T-cell (primary cell): ENCODE results near the gene MDH1. TPM values are rescaled to one million over a fixed set of nuclear protein-coding genes. Genes with fewer than 3 reads are reported as not detected.

Source experiments
- ATAC-seq, 4 experiments: fragments of 200-7000 bp in 3 of 4; fragments of 150-1000 bp in 1 of 4; cut with Tn5 transposase; replicated peaks in 1 of 4; 1 replicate in 3 of 4; 2 replicates in 1 of 4; pipeline ENCODE4 v1.10.0; 2021; ENCODE audit warnings: moderate library complexity in 3 of 4, mild to moderate bottlenecking in 2 of 4, moderate number of reproducible peaks in 1 of 4
- CTCF ChIA-PET, 2 donors: fragments of 300-600 bp; sonication (Branson Sonifier 250); formaldehyde crosslinking; loops; one replicate each; lab custom pipeline; 2022; ENCODE audit warnings: antibody characterized with exemption in 2 of 2; lab: Charles Lee
- POLR2A ChIA-PET, 2 donors: fragments of 300-600 bp; sonication (Branson Sonifier 250); formaldehyde crosslinking; loops; one replicate each; lab custom pipeline; 2022; ENCODE audit warnings: antibody characterized with exemption in 2 of 2; lab: Charles Lee
- DNase-seq, 35 experiments: peaks; one replicate each; pipeline versions ENCODE4 v3.0.0 to v3.0.0-alpha.2; 2013 to 2023
- H3K27ac ChIP-seq: one replicate; pipeline ENCODE4 v1.5.1; 2013; ENCODE audit warnings: low read length
- H3K27me3 ChIP-seq, 2 experiments: replicated peaks in 1 of 2; 1 replicate in 1 of 2; 2 replicates in 1 of 2; pipeline versions ENCODE4 v1.6.1 to v1.7.0; 2013; ENCODE audit warnings: low read length in 1 of 2, mixed read lengths in 1 of 2; ENCODE audit not compliant: control insufficient read depth in 2 of 2, insufficient read depth in 2 of 2; ENCODE audit errors: extremely low read depth in 1 of 2
- H3K36me3 ChIP-seq, 2 donors: 1 replicate in 1 of 2; 2 replicates in 1 of 2; pipeline versions ENCODE4 v1.6.1 to v1.7.0; 2013; ENCODE audit warnings: low read length in 1 of 2; ENCODE audit not compliant: control insufficient read depth in 2 of 2, insufficient read depth in 1 of 2; ENCODE audit errors: extremely low read depth in 1 of 2
- H3K4me1 ChIP-seq, 2 experiments: 1 replicate in 1 of 2; 2 replicates in 1 of 2; pipeline versions ENCODE4 v1.6.1 to v1.7.0; 2013; ENCODE audit warnings: low read length in 2 of 2, mixed read lengths in 1 of 2; ENCODE audit not compliant: insufficient read depth in 2 of 2, control insufficient read depth in 1 of 2; ENCODE audit errors: extremely low read depth in 1 of 2
- H3K4me3 ChIP-seq, 2 donors: 1 replicate in 1 of 2; 2 replicates in 1 of 2; pipeline versions ENCODE4 v1.5.1 to v1.7.0; 2013; ENCODE audit warnings: mild to moderate bottlenecking in 2 of 2, low read length in 1 of 2, moderate library complexity in 1 of 2; ENCODE audit not compliant: control insufficient read depth in 1 of 2; ENCODE audit errors: extremely low read depth in 1 of 2
- H3K9me3 ChIP-seq: 2 replicates; pipeline ENCODE4 v1.7.0; 2013
- H3K27ac Mint-ChIP-seq, 2 donors: one replicate each; pipeline ENCODE4 v1.8.0; 2020 to 2021; ENCODE audit warnings: mild to moderate bottlenecking in 2 of 2, mixed read lengths in 2 of 2
- H3K27me3 Mint-ChIP-seq, 2 donors: one replicate each; pipeline ENCODE4 v1.8.0; 2021 to 2022; ENCODE audit warnings: mixed read lengths in 2 of 2
- H3K36me3 Mint-ChIP-seq: one replicate; pipeline ENCODE4 v1.8.0; 2021; ENCODE audit warnings: mixed read lengths
- H3K4me1 Mint-ChIP-seq, 3 donors: one replicate each; pipeline ENCODE4 v1.8.0; 2020 to 2022; ENCODE audit warnings: mixed read lengths in 3 of 3, mild to moderate bottlenecking in 1 of 3
- H3K4me3 Mint-ChIP-seq, 3 donors: one replicate each; pipeline ENCODE4 v1.8.0; 2020 to 2022; ENCODE audit warnings: mild to moderate bottlenecking in 3 of 3, mixed read lengths in 3 of 3, moderate library complexity in 3 of 3
- H3K9me3 Mint-ChIP-seq, 3 donors: one replicate each; pipeline ENCODE4 v1.8.0; 2020 to 2022; ENCODE audit warnings: mixed read lengths in 3 of 3
- WGBS: methylation state at CpG from one replicate; pipeline ENCODE4 v1.1.5; 2013; ENCODE audit warnings: missing lambda C conversion rate; ENCODE audit not compliant: insufficient coverage; 5-methylcytosine and 5-hydroxymethylcytosine counted together
- total RNA-seq, 35 experiments: library from RNA in 6 of 35; stranded (reverse) in 6 of 35; fragments of 120-200 nt in 1 of 35; gene quantifications; one replicate each; pipeline versions ENCODE4 v1.2.1 to v1.2.4 and lab custom pipeline; 2013 to 2026

Gene MDH1
- total RNA-seq, 5 donors from 2014 or later (not counting 1 experiment from before 2014, with no cell fraction given), result 78.9 to 96.3 (median 87.3) TPM

DNA sequence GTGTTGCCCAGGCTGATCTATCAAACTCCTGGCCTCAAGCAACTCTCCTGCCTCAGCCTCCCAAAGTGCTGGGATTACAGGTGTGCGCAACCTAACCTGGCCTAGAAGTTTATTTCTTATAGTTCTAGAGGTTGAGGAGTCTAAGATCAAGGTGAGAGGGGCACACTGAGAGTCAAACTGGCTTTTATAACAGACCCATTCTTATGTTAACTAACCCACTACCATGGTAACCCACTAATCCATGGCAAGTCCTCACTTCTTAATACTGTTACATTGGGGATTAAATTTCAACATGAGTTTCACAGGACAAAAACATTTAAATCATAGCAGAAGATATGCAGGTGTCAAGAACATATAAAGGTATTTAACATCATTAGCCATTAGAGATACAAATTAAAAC lies 50.6 kb downstream of the MDH1 start:
- ATAC-seq (no peak), DNase-seq (no peak)
- H3K4me1 Mint-ChIP-seq, result no peaks in the 10 kb centered on the region
- H3K9me3 Mint-ChIP-seq, result peaks cover 0 to 15% (median 12%) of the 10 kb centered on the region in 3 donors
- no peaks in the 10 kb centered on the region for H3K9me3 ChIP-seq
- H3K36me3 Mint-ChIP-seq, result no peaks in the 10 kb centered on the region
- H3K27ac Mint-ChIP-seq, result no peak overlapping the region
- H3K4me3 ChIP-seq, result no peak overlapping the region
- WGBS, result no CpG with 5 or more reads among the region's 1 CpG
- no peak overlapping the region for H3K4me3 Mint-ChIP-seq
- H3K27me3 ChIP-seq, result no peaks in the 10 kb centered on the region
- H3K27me3 Mint-ChIP-seq, result peaks cover 5% of the 10 kb centered on the region in 2 donors
- H3K36me3 ChIP-seq, result no peaks in the 10 kb centered on the region
- ChIA-PET POLR2A (no interaction called here), CTCF (no interaction called here)
- no peak overlapping the region for H3K27ac ChIP-seq
- H3K4me1 ChIP-seq, result no peaks in the 10 kb centered on the region

DNA sequence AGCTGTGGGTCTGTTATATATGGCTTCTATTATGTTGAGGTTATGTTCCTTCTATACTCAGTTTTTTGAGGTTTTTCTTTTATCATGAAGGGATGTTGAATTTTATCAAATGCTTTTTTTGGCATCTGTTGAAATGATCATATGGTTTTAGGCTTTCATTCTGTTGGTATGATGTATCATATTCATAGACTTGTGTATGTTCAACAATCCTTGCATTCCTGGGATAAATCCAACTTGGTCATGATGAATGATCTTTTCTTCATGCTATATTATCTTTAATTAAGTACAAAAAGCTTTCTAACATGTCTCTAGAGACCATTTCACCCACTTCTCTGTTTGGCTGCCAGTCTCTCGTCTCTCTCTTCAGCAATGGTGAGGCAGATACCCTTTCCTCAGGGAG lies 54.2 kb downstream of the MDH1 start:
- no peak overlapping the region for H3K4me3 Mint-ChIP-seq
- Histone ChIP-seq H3K27me3 (no peaks in the 10 kb centered on the region), H3K9me3 (no peaks in the 10 kb centered on the region), H3K4me1 (no peaks in the 10 kb centered on the region), H3K4me3 (no peak overlapping the region), H3K36me3 (no peaks in the 10 kb centered on the region), H3K27ac (no peak overlapping the region)
- H3K36me3 Mint-ChIP-seq, result no peaks in the 10 kb centered on the region
- peaks cover 20 to 21% of the 10 kb centered on the region in 2 donors for H3K27me3 Mint-ChIP-seq
- ChIA-PET POLR2A (no interaction called here), CTCF (no interaction called here)
- ATAC-seq, result no peak
- WGBS, result no CpG with 5 or more reads among the region's 1 CpG
- H3K27ac Mint-ChIP-seq, result no peak overlapping the region
- H3K4me1 Mint-ChIP-seq, result no peaks in the 10 kb centered on the region
- no peak for DNase-seq
- H3K9me3 Mint-ChIP-seq, result peaks cover 3 to 9% (median 6%) of the 10 kb centered on the region in 3 donors

DNA sequence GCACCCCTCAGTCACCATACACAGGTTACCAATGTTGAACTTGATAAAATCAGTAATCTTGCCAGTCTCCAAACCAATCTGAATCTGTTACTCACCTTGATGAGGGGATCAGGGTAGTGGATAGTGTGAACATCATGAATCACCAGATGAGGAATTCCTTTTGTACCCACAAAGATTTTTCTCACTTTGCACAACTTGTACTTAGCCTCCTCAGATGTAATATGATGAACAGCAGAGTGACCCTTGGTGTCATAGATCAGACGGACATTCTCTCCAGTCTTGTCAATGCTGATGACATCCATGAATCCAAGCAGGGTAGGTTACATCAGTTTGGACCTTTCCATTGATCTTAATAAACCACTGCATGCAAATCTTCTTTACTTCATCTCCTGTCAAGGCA lies 54.7 kb downstream of the MDH1 start:
- peaks cover 3 to 9% (median 6%) of the 10 kb centered on the region in 3 donors for H3K9me3 Mint-ChIP-seq
- Histone ChIP-seq H3K9me3 (no peaks in the 10 kb centered on the region), H3K27me3 (no peaks in the 10 kb centered on the region), H3K27ac (no peak overlapping the region), H3K4me1 (no peaks in the 10 kb centered on the region), H3K36me3 (no peaks in the 10 kb centered on the region), H3K4me3 (no peak overlapping the region)
- ChIA-PET CTCF (no interaction called here), POLR2A (no interaction called here)
- no peak for ATAC-seq
- H3K27me3 Mint-ChIP-seq, result peaks cover 22% of the 10 kb centered on the region in 2 donors
- H3K27ac Mint-ChIP-seq, result no peak overlapping the region
- DNase-seq, result no peak
- no peaks in the 10 kb centered on the region for H3K36me3 Mint-ChIP-seq
- H3K4me1 Mint-ChIP-seq, result no peaks in the 10 kb centered on the region
- 67% methylated on average over 1 of the region's 1 CpG for WGBS
- H3K4me3 Mint-ChIP-seq, result no peak overlapping the region

DNA sequence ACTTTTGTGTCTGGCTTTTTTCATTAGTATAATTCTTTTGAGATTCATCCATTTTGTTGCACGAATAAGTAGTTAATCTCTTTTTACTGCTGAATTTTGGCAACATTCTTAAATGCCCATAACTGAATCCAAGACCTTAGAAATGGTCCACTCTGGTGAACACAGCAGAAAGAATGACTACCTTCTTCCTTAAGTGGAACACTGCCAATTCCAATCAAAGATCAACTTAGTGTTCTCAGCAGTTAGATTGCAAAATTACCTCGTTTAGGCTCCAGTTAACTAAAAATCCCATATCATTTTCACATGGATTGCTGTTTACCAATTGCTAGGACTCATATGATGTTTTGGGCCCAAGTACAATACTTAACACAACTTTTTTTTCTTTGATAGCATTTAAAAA lies 59.9 kb downstream of the MDH1 start:
- Mint-ChIP-seq H3K27me3 (peaks cover 24% of the 10 kb centered on the region in 2 donors), H3K27ac (no peak overlapping the region), H3K36me3 (no peaks in the 10 kb centered on the region), H3K4me1 (no peaks in the 10 kb centered on the region), H3K9me3 (peaks cover 3 to 9% (median 6%) of the 10 kb centered on the region in 3 donors), H3K4me3 (no peak overlapping the region)
- Histone ChIP-seq H3K27me3 (no peaks in the 10 kb centered on the region), H3K4me1 (no peaks in the 10 kb centered on the region), H3K9me3 (no peaks in the 10 kb centered on the region), H3K36me3 (no peaks in the 10 kb centered on the region), H3K4me3 (no peak overlapping the region), H3K27ac (no peak overlapping the region)
- CTCF ChIA-PET, result no interaction called here
- no peak for ATAC-seq
- no CpG with 5 or more reads among the region's 2 CpGs for WGBS
- POLR2A ChIA-PET, result no interaction called here
- DNase-seq, result no peak

DNA sequence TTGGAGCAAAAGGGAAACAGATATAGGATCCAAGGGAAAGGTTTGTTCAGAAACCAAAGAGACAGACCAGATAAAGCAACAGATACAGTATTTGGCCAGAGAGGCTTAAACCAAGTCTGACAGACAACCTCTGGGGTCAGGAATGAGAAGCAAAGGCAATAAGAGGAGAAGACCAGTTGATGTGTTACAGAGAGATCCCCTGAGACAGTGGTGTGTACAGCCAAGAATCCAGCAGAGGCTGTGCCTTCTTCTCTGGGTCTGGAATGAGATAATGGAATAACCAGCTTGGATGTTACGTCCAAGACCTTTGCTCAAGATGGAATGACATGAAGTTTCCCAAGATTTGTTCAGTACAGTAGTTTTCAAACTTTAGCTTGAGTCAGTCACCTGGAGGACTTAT lies 61.1 kb downstream of the MDH1 start:
- H3K4me1 ChIP-seq, result no peaks in the 10 kb centered on the region
- H3K4me3 ChIP-seq, result no peak overlapping the region
- no peak for DNase-seq
- no peaks in the 10 kb centered on the region for H3K4me1 Mint-ChIP-seq
- no peaks in the 10 kb centered on the region for H3K9me3 ChIP-seq
- no peaks in the 10 kb centered on the region for H3K36me3 Mint-ChIP-seq
- CTCF ChIA-PET, result no interaction called here
- POLR2A ChIA-PET, result interaction anchor here in 1 of 2 donors (0.6 kb wide), 1 partner anchor 131 kb away, joined by 4 read pairs; no protein-coding TSS in a partner anchor
- no peaks in the 10 kb centered on the region for H3K27me3 ChIP-seq
- H3K27me3 Mint-ChIP-seq, result peaks cover 19 to 21% of the 10 kb centered on the region in 2 donors
- H3K4me3 Mint-ChIP-seq, result no peak overlapping the region
- H3K27ac Mint-ChIP-seq, result no peak overlapping the region
- H3K36me3 ChIP-seq, result no peaks in the 10 kb centered on the region
- peaks cover 3 to 9% (median 6%) of the 10 kb centered on the region in 3 donors for H3K9me3 Mint-ChIP-seq
- H3K27ac ChIP-seq, result no peak overlapping the region
- 67% methylated on average over 1 of the region's 1 CpG for WGBS
- ATAC-seq, result no peak

DNA sequence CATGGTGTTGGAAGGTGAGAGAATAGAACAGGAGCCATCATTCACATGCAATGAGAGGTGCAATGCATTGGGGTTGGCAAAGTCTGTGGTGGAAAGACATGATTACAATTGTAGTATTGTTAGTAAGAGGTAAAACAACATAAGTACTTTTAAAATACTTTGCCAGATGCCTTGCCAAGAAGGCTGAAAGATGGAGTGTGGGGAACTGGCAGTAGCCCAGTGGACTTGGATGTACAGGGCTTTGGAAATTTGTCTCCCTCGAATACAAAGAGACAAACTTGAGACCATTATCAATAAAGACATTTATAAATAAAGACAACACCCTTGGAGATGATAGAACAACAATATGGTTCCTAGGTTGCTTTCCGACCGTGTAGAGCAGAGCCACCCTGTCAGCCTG lies 62.0 kb downstream of the MDH1 start:
- Mint-ChIP-seq H3K4me3 (no peak overlapping the region), H3K27ac (no peak overlapping the region), H3K36me3 (no peaks in the 10 kb centered on the region), H3K9me3 (peaks cover 3 to 7% (median 3%) of the 10 kb centered on the region in 3 donors), H3K27me3 (peaks cover 11 to 13% of the 10 kb centered on the region in 2 donors), H3K4me1 (no peaks in the 10 kb centered on the region)
- H3K27me3 ChIP-seq, result no peaks in the 10 kb centered on the region
- H3K36me3 ChIP-seq, result no peaks in the 10 kb centered on the region
- H3K27ac ChIP-seq, result no peak overlapping the region
- WGBS, result no CpG with 5 or more reads among the region's 3 CpGs
- no peak for ATAC-seq
- no peaks in the 10 kb centered on the region for H3K9me3 ChIP-seq
- no peak overlapping the region for H3K4me3 ChIP-seq
- no peaks in the 10 kb centered on the region for H3K4me1 ChIP-seq
- CTCF ChIA-PET, result no interaction called here
- POLR2A ChIA-PET, result no interaction called here
- DNase-seq, result no peak

DNA sequence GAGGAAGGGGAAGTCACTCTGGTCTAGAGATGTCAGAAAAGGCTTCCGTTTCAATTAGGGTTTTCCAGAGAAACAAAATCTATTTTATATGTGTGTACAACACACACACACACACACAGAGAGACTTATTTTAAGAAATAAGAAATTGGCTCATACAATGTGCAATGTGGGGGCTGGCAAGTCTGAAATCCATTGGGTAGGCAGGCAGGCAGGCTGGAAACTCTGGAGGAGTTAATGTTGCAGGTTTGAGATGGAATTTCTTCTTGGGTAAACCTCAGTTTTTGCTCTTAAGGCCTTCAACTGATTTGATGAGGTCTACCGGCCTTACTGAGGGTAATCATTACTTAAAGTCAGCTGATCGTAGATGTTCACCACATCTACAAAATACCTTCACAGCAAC lies 62.6 kb downstream of the MDH1 start:
- POLR2A ChIA-PET, result no interaction called here

More for the DNA sequence above, 62.6 kb downstream of the MDH1 start:
- Mint-ChIP-seq H3K4me3 (no peak overlapping the region), H3K27me3 (peaks cover 9 to 11% of the 10 kb centered on the region in 2 donors), H3K4me1 (no peaks in the 10 kb centered on the region), H3K27ac (no peak overlapping the region), H3K36me3 (no peaks in the 10 kb centered on the region), H3K9me3 (peaks cover 0 to 4% (median 0%) of the 10 kb centered on the region in 3 donors)
- CTCF ChIA-PET, result interaction anchor here in 1 of 2 donors (0.6 kb wide), 1 partner anchor 79 kb away, joined by 3 read pairs; no protein-coding TSS in a partner anchor
- DNase-seq, result no peak
- no peak overlapping the region for H3K27ac ChIP-seq
- ATAC-seq, result no peak
- H3K4me3 ChIP-seq, result no peak overlapping the region
- no peaks in the 10 kb centered on the region for H3K9me3 ChIP-seq
- H3K4me1 ChIP-seq, result no peaks in the 10 kb centered on the region
- H3K36me3 ChIP-seq, result no peaks in the 10 kb centered on the region
- WGBS, result no CpG with 5 or more reads among the region's 3 CpGs
- H3K27me3 ChIP-seq, result peaks cover 0 to 3% of the 10 kb centered on the region in 2 experiments
